GM23338 (cell line): ENCODE results near the gene GPR139. TPM values are rescaled to one million over a fixed set of nuclear protein-coding genes. Genes with fewer than 3 reads are reported as not detected.

ENCODE experiments used
- ATAC-seq: fragments of 200-7000 bp; cut with Tn5 transposase; 3 replicates; pipeline ENCODE4 v1.9.1; 2020
- DNase-seq: peaks from one replicate; pipeline ENCODE4 v3.0.0-alpha.2; 2015; ENCODE audit warnings: low spot score
- H2AFZ ChIP-seq: fragments of 200-600 bp; sonication (generic); 2 replicates; pipeline ENCODE4 v1.8.0; 2016; ENCODE audit warnings: antibody characterized with exemption, mild to moderate bottlenecking, moderate library complexity
- H3F3A ChIP-seq: fragments of 200-600 bp; sonication (generic); replicated peaks from 2 replicates; pipeline ENCODE4 v1.8.0; 2017; ENCODE audit warnings: antibody characterized with exemption, mixed run types, low read depth
- H3K27ac ChIP-seq: fragments of 200-600 bp; sonication (generic); 2 replicates; pipeline ENCODE4 v1.6.1; 2016; ENCODE audit warnings: low read depth
- H3K27me3 ChIP-seq: fragments of 200-600 bp; sonication (generic); 2 replicates; pipeline ENCODE4 v1.8.0; 2016; ENCODE audit warnings: mild to moderate bottlenecking, mixed run types, moderate library complexity; ENCODE audit not compliant: insufficient read depth
- H3K36me3 ChIP-seq: fragments of 200-600 bp; sonication (generic); 2 replicates; pipeline ENCODE4 v1.8.0; 2016; ENCODE audit warnings: mild to moderate bottlenecking; ENCODE audit not compliant: insufficient read depth
- H3K4me1 ChIP-seq: fragments of 200-600 bp; sonication (generic); 2 replicates; pipeline ENCODE4 v1.8.0; 2016; ENCODE audit warnings: mild to moderate bottlenecking, moderate library complexity; ENCODE audit not compliant: insufficient read depth
- H3K4me2 ChIP-seq: fragments of 200-600 bp; sonication (generic); 2 replicates; pipeline ENCODE4 v1.7.1; 2017; ENCODE audit warnings: mixed run types
- H3K4me3 ChIP-seq: fragments of 200-600 bp; sonication (generic); 2 replicates; pipeline ENCODE4 v1.6.1; 2016; ENCODE audit warnings: mixed run types
- H3K79me2 ChIP-seq: fragments of 200-600 bp; sonication (generic); replicated peaks from 2 replicates; pipeline ENCODE4 v1.8.0; 2017; ENCODE audit warnings: mild to moderate bottlenecking; ENCODE audit not compliant: insufficient read depth
- H3K9me2 ChIP-seq: fragments of 200-600 bp; sonication (generic); 2 replicates; pipeline ENCODE4 v1.8.0; 2017; ENCODE audit not compliant: insufficient read depth
- H4K20me1 ChIP-seq: fragments of 200-600 bp; sonication (generic); replicated peaks from 2 replicates; pipeline ENCODE4 v1.8.0; 2017; ENCODE audit warnings: mild to moderate bottlenecking; ENCODE audit not compliant: insufficient read depth
- H3K27ac Mint-ChIP-seq: 2 replicates; pipeline ENCODE4 v1.8.0; 2020; ENCODE audit warnings: inconsistent platforms, mild to moderate bottlenecking, moderate library complexity, mixed read lengths
- H3K27me3 Mint-ChIP-seq: 3 replicates; pipeline ENCODE4 v1.8.0; 2022; ENCODE audit warnings: low read depth, mild to moderate bottlenecking, moderate library complexity, mixed read lengths, inconsistent platforms; ENCODE audit not compliant: insufficient read depth, poor library complexity
- H3K36me3 Mint-ChIP-seq: 3 replicates; pipeline ENCODE4 v1.8.0; 2021; ENCODE audit warnings: low read depth, mild to moderate bottlenecking, inconsistent platforms, moderate library complexity, mixed read lengths
- H3K4me1 Mint-ChIP-seq: 3 replicates; pipeline ENCODE4 v1.8.0; 2020; ENCODE audit warnings: mild to moderate bottlenecking, inconsistent platforms, mixed read lengths
- H3K4me3 Mint-ChIP-seq: 3 replicates; pipeline ENCODE4 v1.8.0; 2021; ENCODE audit warnings: moderate library complexity, mild to moderate bottlenecking, inconsistent platforms, mixed read lengths
- H3K9me3 Mint-ChIP-seq: 3 replicates; pipeline ENCODE4 v1.8.0; 2020; ENCODE audit warnings: moderate library complexity, mild to moderate bottlenecking, inconsistent platforms, mixed read lengths
- CREB1 ChIP-seq: fragments of 250-450 bp; sonication (Bioruptor Pico); IDR thresholded peaks from 2 replicates; pipeline ENCODE4 v1.5.0; 2020; ENCODE audit warnings: low read depth, mild to moderate bottlenecking, moderate library complexity
- EZH2 ChIP-seq: fragments of 200-600 bp; sonication (generic); IDR thresholded peaks from one replicate; pipeline ENCODE4 v1.8.0; 2017; ENCODE audit warnings: antibody characterized with exemption, mild to moderate bottlenecking, low read depth; ENCODE audit not compliant: unreplicated experiment
- EZH2phosphoT487 ChIP-seq: fragments of 200-600 bp; sonication (generic); IDR thresholded peaks from one replicate; pipeline ENCODE4 v1.8.1; 2018; ENCODE audit warnings: antibody characterized with exemption; ENCODE audit not compliant: unreplicated experiment
- JUNB ChIP-seq: IDR thresholded peaks from one replicate; pipeline ENCODE4 v1.6.1; 2016; ENCODE audit warnings: antibody characterized with exemption; ENCODE audit not compliant: unreplicated experiment
- NANOG ChIP-seq: IDR thresholded peaks from 2 replicates; pipeline ENCODE4 v1.6.1; 2016; ENCODE audit warnings: antibody characterized with exemption, borderline replicate concordance
- POLR2AphosphoS5 ChIP-seq: IDR thresholded peaks from 2 replicates; pipeline ENCODE4 v1.6.1; 2016; ENCODE audit warnings: antibody characterized with exemption, low read depth
- ZNF331 ChIP-seq: fragments of 250-450 bp; sonication (Bioruptor Pico); IDR thresholded peaks from 2 replicates; pipeline ENCODE4 v1.5.0; 2020; ENCODE audit warnings: low read depth, mild to moderate bottlenecking, moderate library complexity
- polyA plus RNA-seq: library from polyadenylated mRNA; unstranded; fragments of >200 nt; fragmentation: Nextera tagmentation; extraction: Ambion mirVana; gene quantifications from 2 replicates; pipeline ENCODE4 v1.2.1, GENCODE V29; 2016
- total RNA-seq: library from RNA; depleted of rRNA; stranded (reverse); fragments of >200 nt; shearing (Covaris generic); gene quantifications from 2 replicates; pipeline ENCODE4 v1.2.3, GENCODE V29; 2014
- TF ChIP-seq, protein P1 (sequence below): fragments of 250-450 bp; sonication (Bioruptor Pico); IDR thresholded peaks from 2 replicates; pipeline ENCODE4 v1.5.0; 2020; ENCODE audit warnings: mild to moderate bottlenecking, moderate library complexity
- TF ChIP-seq, protein P2 (sequence below): IDR thresholded peaks from 2 replicates; pipeline ENCODE4 v1.6.1; 2016; ENCODE audit warnings: antibody characterized with exemption
- TF ChIP-seq, protein P3 (sequence below): IDR thresholded peaks from one replicate; pipeline ENCODE4 v1.6.1; 2018; ENCODE audit warnings: antibody characterized with exemption; ENCODE audit not compliant: unreplicated experiment

The GPR139 gene
- total and polyA plus RNA-seq, 2 experiments from 2014 or later, result 0.66 to 2.3 TPM

DNA sequence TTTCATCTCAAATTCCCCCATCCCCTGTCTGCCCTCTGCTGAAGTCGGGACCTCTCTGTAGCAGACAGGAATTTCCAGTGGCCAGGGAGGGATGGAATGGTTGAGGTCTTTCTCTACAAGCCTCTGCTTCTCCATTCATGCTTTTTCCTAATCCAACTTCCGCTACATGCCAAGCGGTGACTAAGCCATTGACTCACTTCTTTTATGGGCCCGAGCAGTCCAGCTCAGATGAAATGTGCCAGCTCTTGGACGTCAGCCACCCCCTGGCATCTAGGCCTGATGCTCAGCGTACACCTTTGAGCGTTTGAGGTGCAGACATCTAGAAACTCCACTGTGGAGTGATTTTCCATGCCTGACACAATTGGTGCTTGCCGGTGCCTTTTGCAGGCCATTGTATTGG lies 40.7 kb upstream of the GPR139 start:
- no peaks in the 10 kb centered on the region for H3K9me3 Mint-ChIP-seq
- no peaks in the 10 kb centered on the region for H3K27me3 Mint-ChIP-seq
- Histone ChIP-seq H3K79me2 (no peaks in the 10 kb centered on the region), H3K27ac (no peak overlapping the region), H3K4me3 (no peak overlapping the region), H3K9me2 (0 out of 2 replicates have a peak, but pooled peaks cover 1% of the 10 kb centered on the region), H3K4me2 (no peak overlapping the region), H3F3A (no peaks in the 10 kb centered on the region), H3K27me3 (no peaks in the 10 kb centered on the region), H2AFZ (0 out of 2 replicates have a peak overlapping the region, but pooled peaks have one; percentile 32), H3K36me3 (no peaks in the 10 kb centered on the region), H3K4me1 (no peaks in the 10 kb centered on the region), H4K20me1 (no peaks in the 10 kb centered on the region)
- ATAC-seq (no peak), DNase-seq (no peak)
- no peak overlapping the region for H3K4me3 Mint-ChIP-seq
- TF ChIP-seq, protein P1, sequence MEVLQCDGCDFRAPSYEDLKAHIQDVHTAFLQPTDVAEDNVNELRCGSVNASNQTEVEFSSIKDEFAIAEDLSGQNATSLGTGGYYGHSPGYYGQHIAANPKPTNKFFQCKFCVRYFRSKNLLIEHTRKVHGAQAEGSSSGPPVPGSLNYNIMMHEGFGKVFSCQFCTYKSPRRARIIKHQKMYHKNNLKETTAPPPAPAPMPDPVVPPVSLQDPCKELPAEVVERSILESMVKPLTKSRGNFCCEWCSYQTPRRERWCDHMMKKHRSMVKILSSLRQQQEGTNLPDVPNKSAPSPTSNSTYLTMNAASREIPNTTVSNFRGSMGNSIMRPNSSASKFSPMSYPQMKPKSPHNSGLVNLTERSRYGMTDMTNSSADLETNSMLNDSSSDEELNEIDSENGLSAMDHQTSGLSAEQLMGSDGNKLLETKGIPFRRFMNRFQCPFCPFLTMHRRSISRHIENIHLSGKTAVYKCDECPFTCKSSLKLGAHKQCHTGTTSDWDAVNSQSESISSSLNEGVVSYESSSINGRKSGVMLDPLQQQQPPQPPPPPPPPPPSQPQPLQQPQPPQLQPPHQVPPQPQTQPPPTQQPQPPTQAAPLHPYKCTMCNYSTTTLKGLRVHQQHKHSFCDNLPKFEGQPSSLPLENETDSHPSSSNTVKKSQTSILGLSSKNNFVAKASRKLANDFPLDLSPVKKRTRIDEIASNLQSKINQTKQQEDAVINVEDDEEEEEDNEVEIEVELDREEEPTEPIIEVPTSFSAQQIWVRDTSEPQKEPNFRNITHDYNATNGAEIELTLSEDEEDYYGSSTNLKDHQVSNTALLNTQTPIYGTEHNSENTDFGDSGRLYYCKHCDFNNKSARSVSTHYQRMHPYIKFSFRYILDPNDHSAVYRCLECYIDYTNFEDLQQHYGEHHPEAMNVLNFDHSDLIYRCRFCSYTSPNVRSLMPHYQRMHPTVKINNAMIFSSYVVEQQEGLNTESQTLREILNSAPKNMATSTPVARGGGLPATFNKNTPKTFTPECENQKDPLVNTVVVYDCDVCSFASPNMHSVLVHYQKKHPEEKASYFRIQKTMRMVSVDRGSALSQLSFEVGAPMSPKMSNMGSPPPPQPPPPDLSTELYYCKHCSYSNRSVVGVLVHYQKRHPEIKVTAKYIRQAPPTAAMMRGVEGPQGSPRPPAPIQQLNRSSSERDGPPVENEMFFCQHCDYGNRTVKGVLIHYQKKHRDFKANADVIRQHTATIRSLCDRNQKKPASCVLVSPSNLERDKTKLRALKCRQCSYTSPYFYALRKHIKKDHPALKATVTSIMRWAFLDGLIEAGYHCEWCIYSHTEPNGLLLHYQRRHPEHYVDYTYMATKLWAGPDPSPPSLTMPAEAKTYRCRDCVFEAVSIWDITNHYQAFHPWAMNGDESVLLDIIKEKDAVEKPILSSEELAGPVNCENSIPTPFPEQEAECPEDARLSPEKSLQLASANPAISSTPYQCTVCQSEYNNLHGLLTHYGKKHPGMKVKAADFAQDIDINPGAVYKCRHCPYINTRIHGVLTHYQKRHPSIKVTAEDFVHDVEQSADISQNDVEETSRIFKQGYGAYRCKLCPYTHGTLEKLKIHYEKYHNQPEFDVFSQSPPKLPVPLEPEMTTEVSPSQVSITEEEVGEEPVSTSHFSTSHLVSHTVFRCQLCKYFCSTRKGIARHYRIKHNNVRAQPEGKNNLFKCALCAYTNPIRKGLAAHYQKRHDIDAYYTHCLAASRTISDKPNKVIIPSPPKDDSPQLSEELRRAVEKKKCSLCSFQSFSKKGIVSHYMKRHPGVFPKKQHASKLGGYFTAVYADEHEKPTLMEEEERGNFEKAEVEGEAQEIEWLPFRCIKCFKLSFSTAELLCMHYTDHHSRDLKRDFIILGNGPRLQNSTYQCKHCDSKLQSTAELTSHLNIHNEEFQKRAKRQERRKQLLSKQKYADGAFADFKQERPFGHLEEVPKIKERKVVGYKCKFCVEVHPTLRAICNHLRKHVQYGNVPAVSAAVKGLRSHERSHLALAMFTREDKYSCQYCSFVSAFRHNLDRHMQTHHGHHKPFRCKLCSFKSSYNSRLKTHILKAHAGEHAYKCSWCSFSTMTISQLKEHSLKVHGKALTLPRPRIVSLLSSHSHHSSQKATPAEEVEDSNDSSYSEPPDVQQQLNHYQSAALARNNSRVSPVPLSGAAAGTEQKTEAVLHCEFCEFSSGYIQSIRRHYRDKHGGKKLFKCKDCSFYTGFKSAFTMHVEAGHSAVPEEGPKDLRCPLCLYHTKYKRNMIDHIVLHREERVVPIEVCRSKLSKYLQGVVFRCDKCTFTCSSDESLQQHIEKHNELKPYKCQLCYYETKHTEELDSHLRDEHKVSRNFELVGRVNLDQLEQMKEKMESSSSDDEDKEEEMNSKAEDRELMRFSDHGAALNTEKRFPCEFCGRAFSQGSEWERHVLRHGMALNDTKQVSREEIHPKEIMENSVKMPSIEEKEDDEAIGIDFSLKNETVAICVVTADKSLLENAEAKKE, result no peak
- TF ChIP-seq, protein P2, sequence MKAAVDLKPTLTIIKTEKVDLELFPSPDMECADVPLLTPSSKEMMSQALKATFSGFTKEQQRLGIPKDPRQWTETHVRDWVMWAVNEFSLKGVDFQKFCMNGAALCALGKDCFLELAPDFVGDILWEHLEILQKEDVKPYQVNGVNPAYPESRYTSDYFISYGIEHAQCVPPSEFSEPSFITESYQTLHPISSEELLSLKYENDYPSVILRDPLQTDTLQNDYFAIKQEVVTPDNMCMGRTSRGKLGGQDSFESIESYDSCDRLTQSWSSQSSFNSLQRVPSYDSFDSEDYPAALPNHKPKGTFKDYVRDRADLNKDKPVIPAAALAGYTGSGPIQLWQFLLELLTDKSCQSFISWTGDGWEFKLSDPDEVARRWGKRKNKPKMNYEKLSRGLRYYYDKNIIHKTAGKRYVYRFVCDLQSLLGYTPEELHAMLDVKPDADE, result no peak
- TF ChIP-seq CREB1 (CRISPR knock-in tag) (no peak), JUNB (no peak), EZH2phosphoT487 (no peak)
- H3K27ac Mint-ChIP-seq, result no peak overlapping the region
- H3K4me1 Mint-ChIP-seq, result peaks cover 4% of the 10 kb centered on the region
- H3K36me3 Mint-ChIP-seq, result no peaks in the 10 kb centered on the region

DNA sequence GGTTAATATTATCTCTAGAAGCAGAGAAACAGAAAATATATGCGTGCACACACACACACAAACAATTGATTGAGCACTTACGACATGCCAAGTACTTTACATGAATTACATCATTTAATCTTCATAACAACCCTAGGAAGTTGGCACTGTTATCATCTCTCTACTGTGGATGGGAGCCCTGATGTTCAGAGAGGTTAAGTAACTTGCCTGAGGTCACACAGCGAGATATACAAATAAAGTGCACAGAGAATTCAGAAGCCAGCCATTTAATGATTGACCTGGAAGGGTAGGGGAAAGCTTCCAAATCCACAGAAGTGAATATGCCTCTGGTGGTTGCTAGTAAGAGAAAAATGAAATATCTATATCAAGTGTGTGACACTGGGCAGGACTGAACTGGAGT lies 37.5 kb upstream of the GPR139 start:
- Mint-ChIP-seq H3K36me3 (no peaks in the 10 kb centered on the region), H3K27ac (no peak overlapping the region), H3K9me3 (no peaks in the 10 kb centered on the region), H3K4me3 (no peak overlapping the region), H3K4me1 (peaks cover 2% of the 10 kb centered on the region), H3K27me3 (peaks cover 2% of the 10 kb centered on the region)
- DNase-seq (no peak), ATAC-seq (no peak)
- no peaks in the 10 kb centered on the region for H3K27me3 ChIP-seq
- H3K36me3 ChIP-seq, result no peaks in the 10 kb centered on the region
- H2AFZ ChIP-seq, result no peak overlapping the region
- no peak overlapping the region for H3K4me3 ChIP-seq
- no peaks in the 10 kb centered on the region for H3K4me1 ChIP-seq
- no peak overlapping the region for H3K27ac ChIP-seq
- no peak overlapping the region for H3K4me2 ChIP-seq
- no peaks in the 10 kb centered on the region for H3K79me2 ChIP-seq
- H3K9me2 ChIP-seq, result peaks cover 7% of the 10 kb centered on the region; the same call in 1 of the 2 replicates
- H3F3A ChIP-seq, result no peaks in the 10 kb centered on the region
- no peaks in the 10 kb centered on the region for H4K20me1 ChIP-seq
- TF ChIP-seq EZH2, result no peak
- TF ChIP-seq POLR2AphosphoS5, result no peak
- TF ChIP-seq, protein P3, sequence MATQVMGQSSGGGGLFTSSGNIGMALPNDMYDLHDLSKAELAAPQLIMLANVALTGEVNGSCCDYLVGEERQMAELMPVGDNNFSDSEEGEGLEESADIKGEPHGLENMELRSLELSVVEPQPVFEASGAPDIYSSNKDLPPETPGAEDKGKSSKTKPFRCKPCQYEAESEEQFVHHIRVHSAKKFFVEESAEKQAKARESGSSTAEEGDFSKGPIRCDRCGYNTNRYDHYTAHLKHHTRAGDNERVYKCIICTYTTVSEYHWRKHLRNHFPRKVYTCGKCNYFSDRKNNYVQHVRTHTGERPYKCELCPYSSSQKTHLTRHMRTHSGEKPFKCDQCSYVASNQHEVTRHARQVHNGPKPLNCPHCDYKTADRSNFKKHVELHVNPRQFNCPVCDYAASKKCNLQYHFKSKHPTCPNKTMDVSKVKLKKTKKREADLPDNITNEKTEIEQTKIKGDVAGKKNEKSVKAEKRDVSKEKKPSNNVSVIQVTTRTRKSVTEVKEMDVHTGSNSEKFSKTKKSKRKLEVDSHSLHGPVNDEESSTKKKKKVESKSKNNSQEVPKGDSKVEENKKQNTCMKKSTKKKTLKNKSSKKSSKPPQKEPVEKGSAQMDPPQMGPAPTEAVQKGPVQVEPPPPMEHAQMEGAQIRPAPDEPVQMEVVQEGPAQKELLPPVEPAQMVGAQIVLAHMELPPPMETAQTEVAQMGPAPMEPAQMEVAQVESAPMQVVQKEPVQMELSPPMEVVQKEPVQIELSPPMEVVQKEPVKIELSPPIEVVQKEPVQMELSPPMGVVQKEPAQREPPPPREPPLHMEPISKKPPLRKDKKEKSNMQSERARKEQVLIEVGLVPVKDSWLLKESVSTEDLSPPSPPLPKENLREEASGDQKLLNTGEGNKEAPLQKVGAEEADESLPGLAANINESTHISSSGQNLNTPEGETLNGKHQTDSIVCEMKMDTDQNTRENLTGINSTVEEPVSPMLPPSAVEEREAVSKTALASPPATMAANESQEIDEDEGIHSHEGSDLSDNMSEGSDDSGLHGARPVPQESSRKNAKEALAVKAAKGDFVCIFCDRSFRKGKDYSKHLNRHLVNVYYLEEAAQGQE, result no peak
- TF ChIP-seq, protein P2, result no peak
- TF ChIP-seq EZH2phosphoT487, result no peak
- no peak for TF ChIP-seq CREB1 (CRISPR knock-in tag)
- no peak for TF ChIP-seq ZNF331
- no peak for TF ChIP-seq NANOG
